ENCODE data around the gene C11orf91.

DNA sequence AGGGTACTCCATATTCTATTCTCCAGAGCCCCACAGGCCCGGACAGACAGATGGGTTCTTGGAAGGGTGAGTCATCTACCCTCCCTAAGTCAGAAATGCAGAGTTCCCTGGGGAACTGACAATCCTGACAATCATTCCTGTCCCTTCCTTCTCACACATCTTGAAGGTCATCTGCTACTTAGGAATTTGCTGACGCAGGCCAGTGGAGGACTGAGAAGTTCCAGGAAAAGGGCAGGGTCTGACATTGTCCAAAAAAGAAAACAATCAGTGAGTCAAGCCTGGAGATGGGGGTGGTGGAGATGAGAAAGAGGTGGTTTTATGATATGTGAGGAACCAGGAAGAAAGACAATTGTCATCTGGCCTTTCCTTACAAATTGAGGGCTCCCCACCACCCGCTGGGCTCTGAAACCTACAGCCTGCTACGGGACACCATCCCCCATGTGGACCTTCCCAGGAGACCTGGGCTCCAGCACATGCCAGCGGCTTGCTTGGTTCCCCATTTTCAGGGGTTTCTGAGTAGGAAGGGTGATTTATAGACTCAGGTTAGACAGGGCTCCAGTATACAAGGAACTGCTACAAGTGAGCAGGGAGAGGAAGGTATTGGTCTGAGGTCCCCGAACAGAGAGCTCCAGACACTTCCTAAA, 22.7 kb upstream of the C11orf91 start:
- TF ChIP-seq, protein P1, sequence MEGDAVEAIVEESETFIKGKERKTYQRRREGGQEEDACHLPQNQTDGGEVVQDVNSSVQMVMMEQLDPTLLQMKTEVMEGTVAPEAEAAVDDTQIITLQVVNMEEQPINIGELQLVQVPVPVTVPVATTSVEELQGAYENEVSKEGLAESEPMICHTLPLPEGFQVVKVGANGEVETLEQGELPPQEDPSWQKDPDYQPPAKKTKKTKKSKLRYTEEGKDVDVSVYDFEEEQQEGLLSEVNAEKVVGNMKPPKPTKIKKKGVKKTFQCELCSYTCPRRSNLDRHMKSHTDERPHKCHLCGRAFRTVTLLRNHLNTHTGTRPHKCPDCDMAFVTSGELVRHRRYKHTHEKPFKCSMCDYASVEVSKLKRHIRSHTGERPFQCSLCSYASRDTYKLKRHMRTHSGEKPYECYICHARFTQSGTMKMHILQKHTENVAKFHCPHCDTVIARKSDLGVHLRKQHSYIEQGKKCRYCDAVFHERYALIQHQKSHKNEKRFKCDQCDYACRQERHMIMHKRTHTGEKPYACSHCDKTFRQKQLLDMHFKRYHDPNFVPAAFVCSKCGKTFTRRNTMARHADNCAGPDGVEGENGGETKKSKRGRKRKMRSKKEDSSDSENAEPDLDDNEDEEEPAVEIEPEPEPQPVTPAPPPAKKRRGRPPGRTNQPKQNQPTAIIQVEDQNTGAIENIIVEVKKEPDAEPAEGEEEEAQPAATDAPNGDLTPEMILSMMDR (conservative IDR thresholded peaks at IDR 0.05): no peak
- TF ChIP-seq ZFX (IDR thresholded peaks at IDR 0.05): no peak

Data from C4-2B (cell line).